ENCODE measurements around the gene LMO7. TPM values are rescaled to one million over a fixed set of nuclear protein-coding genes. Genes with fewer than 3 reads are reported as not detected.

Gene LMO7
- total and polyA plus RNA-seq, 2 experiments from 2014 or later: 47.2 to 105 TPM

GRCh38 chr13:75635101-75635827 is 866 bp upstream of the LMO7 start:
- no peaks in the 10 kb centered on the region for H3K9me3 ChIP-seq (ENCODE audit: low read depth)
- H2AFZ ChIP-seq: peak overlapping the region; percentile 92
- no peaks in the 10 kb centered on the region for H3K9me2 ChIP-seq (replicated peaks; ENCODE audit: insufficient read depth)
- peak; percentile 5 for DNase-seq (ENCODE audit: low spot score)
- TF ChIP-seq EZH2phosphoT487 (IDR thresholded peaks at IDR 0.05; ENCODE audit: low read depth, severe bottlenecking, unreplicated experiment): no peak
- H3K27ac ChIP-seq: peak overlapping the region; percentile 66
- no peaks in the 10 kb centered on the region for H3K79me2 ChIP-seq
- no peaks in the 10 kb centered on the region for H3K36me3 ChIP-seq (replicated peaks; ENCODE audit: insufficient read depth, low read depth)
- WGBS (ENCODE audit: low lambda C conversion rate, missing lambda C conversion rate): 17% methylated on average over 37 of the region's 49 CpGs
- H3K4me1 ChIP-seq (ENCODE audit: insufficient read depth): peaks cover 7% of the 10 kb centered on the region
- peak overlapping the region; percentile 95 for H3K4me3 ChIP-seq
- no peaks in the 10 kb centered on the region for H4K20me1 ChIP-seq (ENCODE audit: insufficient read depth, poor library complexity, severe bottlenecking)
- peak overlapping the region; percentile 92 for H3K4me2 ChIP-seq
- H3K27me3 ChIP-seq: peaks cover 12% of the 10 kb centered on the region

DNA sequence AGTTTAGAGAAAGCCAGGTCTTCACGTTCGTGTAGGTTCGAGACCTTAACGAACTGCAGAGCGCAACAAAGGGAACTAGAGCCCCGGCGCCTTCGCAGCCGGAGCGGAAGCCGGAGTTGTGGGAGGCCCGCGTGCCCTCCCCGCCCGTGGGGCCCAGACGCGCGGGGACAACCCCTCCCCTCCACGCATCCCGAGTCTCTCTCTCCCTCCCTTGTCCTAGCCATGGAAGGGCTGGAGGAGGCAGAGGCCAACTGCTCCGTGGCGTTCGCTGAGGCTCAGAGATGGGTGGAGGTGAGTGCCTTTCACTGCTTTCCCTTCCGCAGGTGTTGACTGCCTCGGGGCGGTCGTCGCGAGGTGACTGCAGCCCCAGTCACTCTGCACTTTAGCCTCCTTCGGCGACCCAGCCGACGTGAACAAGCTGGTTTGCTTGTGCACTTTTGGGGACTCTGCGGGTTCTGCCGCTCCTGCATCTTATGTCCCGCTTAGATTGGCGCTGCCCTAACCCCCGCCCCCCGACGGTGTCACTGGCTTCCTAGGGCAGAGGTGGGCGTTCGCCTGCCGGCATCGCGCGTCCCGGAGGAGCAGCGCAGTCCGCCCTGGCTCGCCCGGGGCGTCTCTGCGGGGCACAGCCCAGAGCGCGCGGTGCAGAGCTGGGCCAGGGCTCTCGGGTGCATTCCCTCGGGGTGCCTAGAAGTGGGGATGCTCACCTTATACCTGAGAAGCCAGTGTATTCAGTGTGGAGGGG is 478 bp downstream of the LMO7 start:
- WGBS (ENCODE audit: low lambda C conversion rate, missing lambda C conversion rate): 2% methylated on average over 57 of the region's 58 CpGs
- peak overlapping the region; percentile 95 for H3K4me3 ChIP-seq
- H3K27ac ChIP-seq: peak overlapping the region; percentile 66
- peaks cover 12% of the 10 kb centered on the region for H3K27me3 ChIP-seq
- TF ChIP-seq EZH2phosphoT487 (IDR thresholded peaks at IDR 0.05; ENCODE audit: low read depth, severe bottlenecking, unreplicated experiment): no peak
- TF ChIP-seq CTCF (IDR thresholded peaks at IDR 0.05; ENCODE audit: poor library complexity): no peak
- TF ChIP-seq EZH2 (IDR thresholded peaks at IDR 0.05; ENCODE audit: borderline replicate concordance): peak; percentile 34
- peak overlapping the region; percentile 92 for H2AFZ ChIP-seq
- no peaks in the 10 kb centered on the region for H3K36me3 ChIP-seq (replicated peaks; ENCODE audit: insufficient read depth, low read depth)
- peak overlapping the region; percentile 92 for H3K4me2 ChIP-seq
- no peaks in the 10 kb centered on the region for H3K9me2 ChIP-seq (replicated peaks; ENCODE audit: insufficient read depth)
- H3K79me2 ChIP-seq: peaks cover 3% of the 10 kb centered on the region
- H3K9me3 ChIP-seq (ENCODE audit: low read depth): no peaks in the 10 kb centered on the region
- DNase-seq (ENCODE audit: low spot score): peak; percentile 43
- H4K20me1 ChIP-seq (ENCODE audit: insufficient read depth, poor library complexity, severe bottlenecking): no peaks in the 10 kb centered on the region
- peaks cover 7% of the 10 kb centered on the region for H3K4me1 ChIP-seq (ENCODE audit: insufficient read depth)

DNA sequence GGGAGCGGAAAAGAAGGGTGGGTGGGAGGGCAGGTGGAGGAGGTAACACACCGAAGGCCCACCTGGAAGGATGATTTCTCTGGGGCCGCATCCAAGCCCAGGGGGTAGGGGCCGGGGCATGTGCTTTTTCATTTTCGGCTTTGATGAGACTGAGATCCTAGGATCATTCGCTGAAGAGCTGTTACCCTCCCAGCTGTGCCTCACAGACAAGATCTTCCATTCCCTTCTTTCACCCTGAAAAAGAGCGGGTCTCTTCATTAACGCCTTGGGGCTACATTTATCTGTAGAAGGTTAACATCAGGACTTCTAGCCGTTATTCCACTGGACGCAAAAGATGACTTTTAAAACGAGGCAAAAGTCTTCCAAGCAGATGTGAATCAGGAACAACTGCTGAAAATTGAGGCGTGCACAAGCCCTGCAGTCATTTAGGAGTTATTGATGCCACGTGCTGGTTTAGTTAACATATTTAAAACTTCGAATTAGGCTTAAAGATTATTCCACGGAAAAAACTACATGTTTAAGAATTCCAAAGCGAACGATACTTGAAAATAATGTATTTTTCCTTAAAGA is 1.1 kb downstream of the LMO7 start:
- H4K20me1 ChIP-seq (ENCODE audit: insufficient read depth, poor library complexity, severe bottlenecking): no peaks in the 10 kb centered on the region
- H3K36me3 ChIP-seq (replicated peaks; ENCODE audit: insufficient read depth, low read depth): no peaks in the 10 kb centered on the region
- WGBS (ENCODE audit: low lambda C conversion rate, missing lambda C conversion rate): 12% methylated on average over 17 of the region's 17 CpGs
- peaks cover 3% of the 10 kb centered on the region for H3K79me2 ChIP-seq
- peaks cover 12% of the 10 kb centered on the region for H3K27me3 ChIP-seq
- H3K4me3 ChIP-seq: peak overlapping the region; percentile 95
- H3K9me2 ChIP-seq (replicated peaks; ENCODE audit: insufficient read depth): no peaks in the 10 kb centered on the region
- no peaks in the 10 kb centered on the region for H3K9me3 ChIP-seq (ENCODE audit: low read depth)
- no peak for TF ChIP-seq EZH2phosphoT487 (IDR thresholded peaks at IDR 0.05; ENCODE audit: low read depth, severe bottlenecking, unreplicated experiment)
- peak; percentile 50 for TF ChIP-seq EZH2 (IDR thresholded peaks at IDR 0.05; ENCODE audit: borderline replicate concordance)
- TF ChIP-seq CTCF (IDR thresholded peaks at IDR 0.05; ENCODE audit: poor library complexity): no peak
- H3K27ac ChIP-seq: peak overlapping the region; percentile 1
- H3K4me2 ChIP-seq: peak overlapping the region; percentile 92
- peak overlapping the region; percentile 1 for H2AFZ ChIP-seq
- DNase-seq (ENCODE audit: low spot score): no peak
- H3K4me1 ChIP-seq (ENCODE audit: insufficient read depth): peaks cover 7% of the 10 kb centered on the region

DNA sequence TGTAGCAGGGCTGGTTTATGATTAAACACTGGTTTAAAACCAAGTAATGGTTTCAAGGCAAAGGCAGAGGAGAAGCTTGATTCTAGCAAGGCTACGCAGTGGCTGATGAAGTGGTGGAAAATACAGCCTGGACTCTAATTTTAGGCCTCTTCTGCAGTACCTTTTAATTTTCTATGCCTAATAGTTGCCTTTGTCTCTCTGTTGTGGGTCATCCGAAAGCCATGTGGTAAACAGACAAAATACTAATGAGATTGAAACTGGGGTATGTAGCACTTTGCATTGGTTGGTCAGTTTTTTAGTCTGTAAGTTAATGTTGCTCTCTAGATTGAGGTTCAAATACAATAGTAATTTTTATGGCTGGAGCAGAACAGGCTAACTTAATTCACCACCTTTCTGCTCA is 3.3 kb downstream of the LMO7 start:
- H3K79me2 ChIP-seq: peaks cover 3% of the 10 kb centered on the region
- 90% methylated on average over 2 of the region's 2 CpGs for WGBS (ENCODE audit: low lambda C conversion rate, missing lambda C conversion rate)
- no peak for DNase-seq (ENCODE audit: low spot score)
- no peaks in the 10 kb centered on the region for H4K20me1 ChIP-seq (ENCODE audit: insufficient read depth, poor library complexity, severe bottlenecking)
- no peak overlapping the region for H3K27ac ChIP-seq
- H3K4me2 ChIP-seq: no peak overlapping the region
- H2AFZ ChIP-seq: no peak overlapping the region
- peaks cover 2% of the 10 kb centered on the region for H3K4me1 ChIP-seq (ENCODE audit: insufficient read depth)
- TF ChIP-seq EZH2phosphoT487 (IDR thresholded peaks at IDR 0.05; ENCODE audit: low read depth, severe bottlenecking, unreplicated experiment) (no peak), EZH2 (IDR thresholded peaks at IDR 0.05; ENCODE audit: borderline replicate concordance) (no peak), CTCF (IDR thresholded peaks at IDR 0.05; ENCODE audit: poor library complexity) (no peak)
- no peak overlapping the region for H3K4me3 ChIP-seq
- no peaks in the 10 kb centered on the region for H3K9me3 ChIP-seq (ENCODE audit: low read depth)
- H3K36me3 ChIP-seq (replicated peaks; ENCODE audit: insufficient read depth, low read depth): no peaks in the 10 kb centered on the region
- peaks cover 12% of the 10 kb centered on the region for H3K27me3 ChIP-seq
- no peaks in the 10 kb centered on the region for H3K9me2 ChIP-seq (replicated peaks; ENCODE audit: insufficient read depth)
